ENCODE measurements around the gene CYP4X1. TPM values are rescaled to one million over a fixed set of nuclear protein-coding genes. Genes with fewer than 3 reads are reported as not detected.

The CYP4X1 gene
- polyA plus RNA-seq, 3 donors: not detected

GRCh38 chr1:47036764-47037163 is 13.3 kb downstream of the CYP4X1 start:
- Histone ChIP-seq H3K4me3 (replicated peaks in 1 of 3; ENCODE audit: low read depth in 2 of 3, low read length in 3 of 3) (no peak overlapping the region), H3K27me3 (ENCODE audit: control insufficient read depth in 2 of 2, insufficient read depth in 2 of 2, low read length in 2 of 2) (peaks cover 0 to 2% of the 10 kb centered on the region in 2 donors), H3K4me2 (replicated peaks; ENCODE audit: extremely low read depth, low read length, poor library complexity, severe bottlenecking) (no peak overlapping the region), H3K9ac (ENCODE audit: insufficient read depth, low read length, poor library complexity, severe bottlenecking) (no peak overlapping the region), H2AFZ (ENCODE audit: insufficient read depth, low read depth, low read length, poor library complexity, severe bottlenecking) (no peak overlapping the region), H3K9me3 (replicated peaks in 1 of 2; ENCODE audit: control insufficient read depth in 1 of 2, insufficient read depth in 1 of 2, low read length in 2 of 2) (no peaks in the 10 kb centered on the region), H3K4me1 (ENCODE audit: control insufficient read depth in 1 of 2, insufficient read depth in 2 of 2, low read length in 2 of 2) (no peaks in the 10 kb centered on the region), H4K20me1 (ENCODE audit: insufficient read depth, low read length) (no peaks in the 10 kb centered on the region), H3K36me3 (replicated peaks in 1 of 2; ENCODE audit: control insufficient read depth in 1 of 2, insufficient read depth in 2 of 2, low read length in 2 of 2) (no peaks in the 10 kb centered on the region), H3K27ac (ENCODE audit: low read depth in 1 of 2, low read length in 2 of 2) (no peak overlapping the region), H3K79me2 (ENCODE audit: insufficient read depth, low read length) (no peaks in the 10 kb centered on the region)
- Mint-ChIP-seq H3K9me3 (peaks cover 0 to 4% (median 0%) of the 10 kb centered on the region in 7 donors), H3K27me3 (ENCODE audit: low read depth in 3 of 3) (peaks cover 0 to 3% (median 3%) of the 10 kb centered on the region in 3 donors), H3K27ac (no peak overlapping the region), H3K36me3 (no peaks in the 10 kb centered on the region), H3K4me1 (no peaks in the 10 kb centered on the region), H3K4me3 (no peak overlapping the region)
- DNase-seq: no peak
- TF ChIP-seq CTCF (IDR thresholded peaks at IDR 0.05): no peak
- WGBS (ENCODE audit: insufficient coverage): no CpG with 5 or more reads among the region's 1 CpG
- intact Hi-C loops (cut with micrococcal nuclease): no loop called here

GRCh38 chr1:47059376-47059775 is 35.9 kb downstream of the CYP4X1 start:
- DNase-seq: no peak
- no peak for TF ChIP-seq CTCF (IDR thresholded peaks at IDR 0.05)
- Mint-ChIP-seq H3K9me3 (peaks cover 0 to 7% (median 1%) of the 10 kb centered on the region in 7 donors), H3K27ac (no peak overlapping the region), H3K27me3 (ENCODE audit: low read depth in 3 of 3) (peaks cover 3 to 15% (median 13%) of the 10 kb centered on the region in 3 donors), H3K4me3 (no peak overlapping the region), H3K36me3 (no peaks in the 10 kb centered on the region), H3K4me1 (no peaks in the 10 kb centered on the region)
- no peak overlapping the region for H2AFZ ChIP-seq (ENCODE audit: insufficient read depth, low read depth, low read length, poor library complexity, severe bottlenecking)
- H3K4me2 ChIP-seq (replicated peaks; ENCODE audit: extremely low read depth, low read length, poor library complexity, severe bottlenecking): no peak overlapping the region
- no peaks in the 10 kb centered on the region for H4K20me1 ChIP-seq (ENCODE audit: insufficient read depth, low read length)
- H3K27me3 ChIP-seq (ENCODE audit: control insufficient read depth in 2 of 2, insufficient read depth in 2 of 2, low read length in 2 of 2): no peaks in the 10 kb centered on the region
- H3K4me1 ChIP-seq (ENCODE audit: control insufficient read depth in 1 of 2, insufficient read depth in 2 of 2, low read length in 2 of 2): no peaks in the 10 kb centered on the region
- no peak overlapping the region for H3K9ac ChIP-seq (ENCODE audit: insufficient read depth, low read length, poor library complexity, severe bottlenecking)
- H3K27ac ChIP-seq (ENCODE audit: low read depth in 1 of 2, low read length in 2 of 2): no peak overlapping the region
- H3K4me3 ChIP-seq (replicated peaks in 1 of 3; ENCODE audit: low read depth in 2 of 3, low read length in 3 of 3): no peak overlapping the region
- no CpG with 5 or more reads among the region's 1 CpG for WGBS (ENCODE audit: insufficient coverage)
- H3K36me3 ChIP-seq (replicated peaks in 1 of 2; ENCODE audit: control insufficient read depth in 1 of 2, insufficient read depth in 2 of 2, low read length in 2 of 2): no peaks in the 10 kb centered on the region
- intact Hi-C loops (cut with micrococcal nuclease): no loop called here
- no peaks in the 10 kb centered on the region for H3K9me3 ChIP-seq (replicated peaks in 1 of 2; ENCODE audit: control insufficient read depth in 1 of 2, insufficient read depth in 1 of 2, low read length in 2 of 2)
- H3K79me2 ChIP-seq (ENCODE audit: insufficient read depth, low read length): no peaks in the 10 kb centered on the region

Data from CD14-positive monocyte (primary cell).